ENCODE data around the gene CLBA1.

GRCh38 chr14:105034315-105035039 lies 48.9 kb downstream of the CLBA1 start:
- TF ChIP-seq CTCF (conservative IDR thresholded peaks at IDR 0.05 in 1 of 2, IDR thresholded peaks at IDR 0.05 in 1 of 2; ENCODE audit: low read depth in 1 of 2, low read length in 2 of 2): no peak
- no peak for TF ChIP-seq EZH2 (IDR thresholded peaks at IDR 0.05; ENCODE audit: low read length, missing control alignments)

Data from fibroblast of lung (primary cell).